CD4-positive, alpha-beta T cell treated with Interleukin-17A for 1 hour (primary cell): ENCODE data around the gene JAML.

Source experiments
- DNase-seq: peaks from one replicate; pipeline ENCODE4 v3.0.0-alpha.2; 2020

JAML gene

GRCh38 chr11:118164885-118165284, 59.9 kb downstream of the JAML start:
- DNase-seq: no peak

- DNase-seq: no peak
Measured at GRCh38 chr11:118163494-118163893, 61.3 kb downstream of the JAML start.

- no peak for DNase-seq
Measured at GRCh38 chr11:118162846-118163245, 62.0 kb downstream of the JAML start.

- no peak for DNase-seq
Measured at GRCh38 chr11:118161786-118162185, 63.0 kb downstream of the JAML start.

- no peak for DNase-seq
Measured at GRCh38 chr11:118157186-118157895, 67.5 kb downstream of the JAML start.

GRCh38 chr11:118156531-118157185, 68.2 kb downstream of the JAML start:
- DNase-seq: peak; percentile 13

- DNase-seq: no peak
Measured at GRCh38 chr11:118155776-118156530, 68.9 kb downstream of the JAML start.

GRCh38 chr11:118154641-118155040, 70.2 kb downstream of the JAML start:
- no peak for DNase-seq

GRCh38 chr11:118153976-118154375, 70.8 kb downstream of the JAML start:
- DNase-seq: no peak

- DNase-seq: no peak
Measured at GRCh38 chr11:118153516-118153915, 71.3 kb downstream of the JAML start.

GRCh38 chr11:118152552-118153471, 72.0 kb downstream of the JAML start, which contains the start of gene SCN4B:
TSS of gene SCN4B (minus strand) at chr11:118152823. CDS start at chr11:118152673, 150 bp downstream.
- DNase-seq: no peak

GRCh38 chr11:118152020-118152551, 72.7 kb downstream of the JAML start:
- DNase-seq: no peak

GRCh38 chr11:118151431-118151830, 73.4 kb downstream of the JAML start:
- DNase-seq: no peak

GRCh38 chr11:118149493-118149892, 75.3 kb downstream of the JAML start:
- DNase-seq: no peak

GRCh38 chr11:118148856-118149255, 76.0 kb downstream of the JAML start:
- DNase-seq: no peak

GRCh38 chr11:118148240-118148639, 76.6 kb downstream of the JAML start:
- DNase-seq: no peak

GRCh38 chr11:118147502-118147901, 77.3 kb downstream of the JAML start:
- DNase-seq: no peak

- no peak for DNase-seq
Measured at GRCh38 chr11:118146554-118146953, 78.3 kb downstream of the JAML start.

- peak; percentile 90 for DNase-seq
Measured at GRCh38 chr11:118145285-118146227, 79.3 kb downstream of the JAML start.

- no peak for DNase-seq
Measured at GRCh38 chr11:118144301-118145268, 80.2 kb downstream of the JAML start.
